Endometrial microvascular endothelial cells (primary cell): ENCODE data around the gene CLNS1A. TPM values are rescaled to one million over a fixed set of nuclear protein-coding genes. Genes with fewer than 3 reads are reported as not detected.
"Not testable (repeated sequence)": the region's sequence is repeated elsewhere in the genome, so short reads cannot be mapped to it uniquely, and the experiment has no call there.

Experiments
- in situ Hi-C: cut with HindIII; loops from 2 replicates; pipeline ENCODE4 v1.10.0; 2017; ENCODE audit warnings: low sequenced_read_pairs, low pct_unique_long_range_greater_than_20kb; ENCODE audit errors: inconsistent ontology term
- total RNA-seq: library from RNA; depleted of rRNA; stranded (reverse); fragments of >200 nt; gene quantifications from one replicate; pipeline ENCODE4 v1.2.3, GENCODE V29; 2015; ENCODE audit errors: inconsistent ontology term

CLNS1A gene
- total RNA-seq, 1 donor from 2014 or later, result 118 TPM

DNA sequence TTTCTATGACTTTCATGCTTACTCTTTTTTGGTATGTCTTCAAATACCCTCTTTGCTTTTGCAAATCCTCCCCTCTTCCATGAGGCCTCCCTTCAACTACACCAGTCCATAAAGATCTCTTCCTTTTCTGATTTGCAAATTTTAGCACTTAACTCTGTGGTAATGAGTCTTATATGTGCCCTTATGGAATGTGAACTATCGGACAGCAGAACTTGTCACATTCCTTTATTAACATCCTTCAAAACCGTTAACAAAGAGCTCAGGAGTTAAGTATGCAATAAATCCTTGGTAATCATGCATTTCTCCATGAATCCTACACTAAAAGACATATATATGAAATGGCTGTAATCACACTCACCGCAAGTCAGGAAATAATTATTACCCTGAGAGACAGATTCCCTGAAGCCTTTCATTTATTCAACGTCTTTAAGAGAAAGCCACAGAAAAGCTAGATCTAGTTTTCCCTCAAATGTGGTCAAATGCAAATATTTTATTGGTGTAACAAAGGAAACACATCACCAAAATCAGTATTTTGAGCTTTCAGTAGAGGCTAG is 7.4 kb downstream of the CLNS1A start:
- in situ Hi-C loops, result no loop called here

GRCh38 chr11:77619576-77620198 is 17.9 kb downstream of the CLNS1A start:
- in situ Hi-C loops, result no loop called here

- in situ Hi-C loops, result no loop called here
Measured at GRCh38 chr11:77617892-77618291, 19.7 kb downstream of the CLNS1A start.

DNA sequence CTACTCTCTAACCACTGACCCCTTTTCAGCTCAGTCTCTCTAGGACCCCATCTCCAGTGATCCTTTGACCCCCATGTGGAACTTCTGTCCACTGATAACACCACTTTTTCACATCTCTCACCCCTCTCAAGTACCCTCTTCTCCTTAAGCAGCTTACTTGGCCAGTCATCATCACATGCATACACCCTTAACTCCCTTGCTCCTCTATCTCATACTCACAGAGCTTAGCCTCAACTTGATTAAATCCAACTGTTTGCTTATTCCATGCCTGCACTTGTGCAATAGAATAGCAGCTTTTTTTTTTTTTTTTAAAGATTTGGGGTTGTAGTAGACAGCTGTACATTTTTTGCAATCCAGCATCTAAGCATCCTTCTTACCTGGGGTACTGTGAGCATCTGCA is 25.7 kb downstream of the CLNS1A start:
- in situ Hi-C loops, result no loop called here

GRCh38 chr11:77609234-77609633 is 28.4 kb downstream of the CLNS1A start:
- in situ Hi-C loops, result no loop called here

- in situ Hi-C loops, result no loop called here
Measured at GRCh38 chr11:77604281-77604680, 33.3 kb downstream of the CLNS1A start.

- in situ Hi-C loops, result no loop called here
Measured at GRCh38 chr11:77602381-77603088, 35.1 kb downstream of the CLNS1A start.

DNA sequence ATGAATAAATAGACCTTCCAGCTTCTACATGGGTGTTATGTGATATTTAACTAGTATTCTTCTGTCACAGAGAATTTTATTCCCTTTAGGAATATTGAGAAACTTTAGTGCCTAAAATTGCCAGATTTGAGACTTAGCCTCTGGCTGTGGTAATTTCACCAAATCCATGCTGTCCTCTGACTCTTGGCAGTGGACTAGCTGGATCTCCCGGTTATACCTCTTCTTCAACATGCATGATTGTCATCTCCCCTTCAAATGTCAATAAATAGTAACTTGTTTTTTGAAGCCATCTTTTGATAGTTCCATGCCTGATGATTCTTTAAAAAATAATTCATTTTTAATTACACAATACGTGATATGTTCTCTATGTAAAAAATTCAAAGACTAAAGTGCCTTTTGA is 39.4 kb downstream of the CLNS1A start:
- in situ Hi-C loops, result no loop called here

DNA sequence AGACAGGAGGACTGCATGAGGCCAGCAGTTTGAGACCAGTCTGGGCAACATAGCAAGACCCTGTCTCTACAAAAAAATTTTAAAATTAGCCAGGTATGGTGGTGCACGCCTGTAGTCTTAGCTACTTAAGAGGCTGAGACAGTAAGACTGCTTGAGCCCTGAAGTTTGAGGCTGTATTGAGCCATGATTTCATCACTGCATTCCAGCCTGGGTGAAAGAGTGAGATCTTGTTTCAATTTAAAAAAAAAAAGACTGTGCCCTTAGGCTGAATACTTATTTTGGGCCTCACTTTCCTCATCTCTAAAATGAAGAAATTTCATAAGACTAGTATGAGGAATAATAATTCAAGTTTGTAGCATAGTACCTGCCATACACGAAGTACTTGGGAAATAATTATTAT is 41.0 kb downstream of the CLNS1A start:
- in situ Hi-C loops, result no loop called here

DNA sequence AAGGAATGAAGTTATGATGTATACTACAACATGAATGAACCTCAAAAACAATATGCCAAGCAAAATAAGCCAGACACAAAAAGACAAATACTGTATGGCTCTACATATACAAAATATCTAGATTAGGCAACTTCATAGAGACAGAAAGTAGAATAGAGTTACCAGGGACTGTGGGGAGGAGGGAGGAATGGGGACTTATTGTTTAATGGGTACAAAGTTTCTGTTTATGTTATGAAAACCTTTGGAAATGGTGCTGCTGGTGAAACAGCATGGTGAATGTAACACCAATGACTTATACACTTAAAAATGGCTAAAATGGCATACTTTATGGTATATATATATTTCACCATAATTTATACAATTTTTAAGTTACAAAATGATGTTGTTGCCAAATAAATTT is 43.7 kb downstream of the CLNS1A start:
- in situ Hi-C loops, result no loop called here

DNA sequence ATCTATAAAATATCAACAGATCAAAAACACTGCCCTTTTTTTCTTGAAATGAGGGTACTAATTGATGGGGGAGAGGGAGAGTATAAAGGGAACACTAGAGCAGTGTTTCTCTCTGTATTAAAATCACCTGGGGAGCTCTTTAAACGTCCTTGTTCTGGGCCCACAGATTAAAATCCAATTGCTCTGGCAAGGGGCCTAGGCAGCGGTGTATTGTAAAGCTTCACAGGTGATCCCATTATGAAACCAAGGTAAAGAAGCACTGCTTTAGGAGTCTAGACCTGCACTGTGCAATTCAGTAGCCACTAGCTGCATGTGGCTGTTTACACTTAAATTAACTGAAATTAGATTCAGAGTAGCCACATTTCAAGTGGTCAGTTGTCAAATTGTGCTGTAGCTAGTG is 44.9 kb downstream of the CLNS1A start:
- in situ Hi-C loops, result no loop called here

DNA sequence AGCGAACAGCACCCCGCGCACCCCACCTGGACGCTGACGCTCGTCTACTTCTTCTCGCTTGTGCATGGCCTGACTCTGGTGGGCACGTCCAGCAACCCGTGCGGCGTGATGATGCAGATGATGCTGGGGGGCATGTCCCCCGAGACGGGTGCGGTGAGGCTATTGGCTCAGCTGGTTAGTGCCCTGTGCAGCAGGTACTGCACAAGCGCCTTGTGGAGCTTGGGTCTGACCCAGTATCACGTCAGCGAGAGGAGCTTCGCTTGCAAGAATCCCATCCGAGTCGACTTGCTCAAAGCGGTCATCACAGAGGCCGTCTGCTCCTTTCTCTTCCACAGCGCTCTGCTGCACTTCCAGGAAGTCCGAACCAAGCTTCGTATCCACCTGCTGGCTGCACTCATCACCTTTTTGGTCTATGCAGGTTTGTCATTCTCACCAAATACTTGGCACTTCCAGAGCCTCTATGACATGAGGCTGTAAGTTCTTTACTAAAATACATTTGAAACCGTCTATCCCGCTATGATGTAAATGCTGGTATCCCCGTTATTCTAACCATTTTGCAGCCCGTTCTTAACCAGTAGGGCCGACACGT is 47.3 kb downstream of the CLNS1A start:
- in situ Hi-C loops, result no loop called here

DNA sequence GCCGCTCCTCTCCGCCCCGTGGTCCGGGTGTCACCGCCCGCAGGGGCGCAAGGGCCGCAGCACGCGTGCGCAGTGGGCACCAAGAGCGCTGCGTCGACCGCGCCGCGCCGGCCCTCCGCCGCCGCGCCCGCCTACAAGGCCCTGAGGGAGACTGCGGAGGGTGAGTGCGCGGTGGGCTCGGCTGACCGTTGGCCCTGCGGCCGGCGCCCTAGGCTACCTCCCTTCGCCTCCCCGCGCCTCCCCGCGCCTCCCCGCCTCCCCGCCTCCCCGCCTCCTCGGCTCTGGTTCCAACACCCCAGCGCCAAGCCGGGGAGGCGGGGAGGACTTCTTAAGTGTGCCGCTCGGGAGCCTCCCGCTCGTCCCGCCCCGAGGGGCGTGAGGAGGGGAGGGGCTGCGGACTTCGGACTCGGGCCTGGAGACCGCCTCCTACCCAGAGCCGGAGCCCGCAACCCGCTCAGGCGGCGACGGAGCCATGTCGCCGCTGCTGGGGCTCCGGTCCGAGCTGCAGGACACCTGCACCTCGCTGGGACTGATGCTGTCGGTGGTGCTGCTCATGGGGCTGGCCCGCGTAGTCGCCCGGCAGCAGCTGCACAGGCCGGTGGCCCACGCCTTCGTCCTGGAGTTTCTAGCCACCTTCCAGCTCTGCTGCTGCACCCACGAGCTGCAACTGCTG is 47.9 kb downstream of the CLNS1A start, which contains the start of gene AQP11:
Gene AQP11 (plus strand): TSS at position 433 of the 673 bp plus-strand sequence. CDS start 40 bp downstream, at position 473.
- in situ Hi-C loops, result no loop called here

DNA sequence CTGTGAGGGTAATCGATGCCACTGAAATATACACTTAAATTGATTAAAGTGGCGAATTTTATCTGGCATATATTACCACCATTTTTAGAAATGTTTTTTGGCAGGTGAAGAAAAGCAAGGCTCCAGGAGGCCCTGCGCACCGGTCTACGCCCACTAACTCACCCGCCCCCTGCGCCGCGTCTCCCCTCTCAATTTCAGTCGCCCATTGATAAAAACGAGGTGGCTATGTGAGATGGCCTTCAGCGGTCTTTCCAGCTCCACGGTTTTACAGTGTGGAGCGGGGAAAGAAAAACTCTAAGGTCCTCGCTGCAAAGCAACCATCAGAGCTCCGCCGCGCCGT is 48.4 kb downstream of the CLNS1A start:
- in situ Hi-C loops, result no loop called here

- in situ Hi-C loops, result no loop called here
Measured at GRCh38 chr11:77580712-77581337, 56.8 kb downstream of the CLNS1A start.

GRCh38 chr11:77575428-77575827 is 62.2 kb downstream of the CLNS1A start:
- in situ Hi-C loops, result not testable (repeated sequence)

DNA sequence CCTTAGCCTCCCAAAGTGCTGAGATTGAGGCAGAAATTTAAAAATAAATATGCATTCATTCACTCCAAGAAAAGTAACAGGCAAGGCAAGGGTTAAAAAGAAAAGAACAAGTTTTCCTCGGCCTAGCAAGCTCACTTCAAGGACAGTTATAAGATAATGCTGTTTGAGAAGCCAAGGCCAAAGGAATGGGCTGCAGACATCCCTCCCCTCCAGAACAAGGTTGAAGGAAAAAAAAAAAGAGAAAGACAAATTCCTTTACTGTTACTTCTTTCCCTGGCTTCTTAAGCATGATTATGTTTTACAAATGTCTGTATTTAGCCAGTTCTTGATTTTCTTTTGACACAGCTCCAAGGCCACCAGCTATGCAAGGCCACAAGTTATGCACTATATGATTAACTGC is 66.7 kb downstream of the CLNS1A start:
- in situ Hi-C loops, result not testable (repeated sequence)

GRCh38 chr11:77569676-77570070 is 67.9 kb downstream of the CLNS1A start:
- in situ Hi-C loops, result no loop called here
